Smooth muscle cell (in vitro differentiated cells): ENCODE results near the gene DNAL1. TPM values are rescaled to one million over a fixed set of nuclear protein-coding genes. Genes with fewer than 3 reads are reported as not detected.
A peak's percentile ranks its signal among the peaks of the same experiment; 100 is the strongest.

Experiments used
- DNase-seq: peaks from one replicate; lab custom pipeline; 2025; ENCODE audit not compliant: unreplicated experiment; lab: John Stamatoyannopoulos, UW
- H2AFZ ChIP-seq: fragments of 200-600 bp; sonication (generic); 2 replicates; pipeline ENCODE4 v1.6.0; 2016; ENCODE audit warnings: antibody characterized with exemption, low read depth, mild to moderate bottlenecking
- H3F3A ChIP-seq: fragments of 200-600 bp; sonication (generic); 2 replicates; pipeline ENCODE4 v1.6.0; 2017; ENCODE audit warnings: antibody characterized with exemption, low read depth
- H3K27ac ChIP-seq: fragments of 200-600 bp; sonication (generic); 2 replicates; pipeline ENCODE4 v1.5.1; 2016; ENCODE audit warnings: low read depth, mild to moderate bottlenecking
- H3K27me3 ChIP-seq: fragments of 200-600 bp; sonication (generic); 2 replicates; pipeline ENCODE4 v1.6.1; 2016; ENCODE audit warnings: low read depth, mild to moderate bottlenecking
- H3K36me3 ChIP-seq: fragments of 200-600 bp; sonication (generic); 2 replicates; pipeline ENCODE4 v1.5.1; 2016; ENCODE audit warnings: low read depth
- H3K4me1 ChIP-seq: fragments of 200-600 bp; sonication (generic); 2 replicates; pipeline ENCODE4 v1.5.1; 2016; ENCODE audit warnings: low read depth
- H3K4me2 ChIP-seq: fragments of 200-600 bp; sonication (generic); 2 replicates; pipeline ENCODE4 v1.6.0; 2016; ENCODE audit warnings: mild to moderate bottlenecking
- H3K4me3 ChIP-seq: fragments of 200-600 bp; sonication (generic); 2 replicates; pipeline ENCODE4 v1.5.1; 2016; ENCODE audit warnings: mild to moderate bottlenecking
- H3K79me2 ChIP-seq: fragments of 200-600 bp; sonication (generic); 2 replicates; pipeline ENCODE4 v1.6.0; 2016; ENCODE audit warnings: low read depth, mild to moderate bottlenecking
- H3K9ac ChIP-seq: fragments of 200-600 bp; sonication (generic); 2 replicates; pipeline ENCODE4 v1.6.0; 2016; ENCODE audit warnings: low read depth
- H3K9me3 ChIP-seq: fragments of 200-600 bp; sonication (generic); replicated peaks from 2 replicates; pipeline ENCODE4 v1.5.1; 2016; ENCODE audit warnings: low read depth
- H4K20me1 ChIP-seq: fragments of 200-600 bp; sonication (generic); 2 replicates; pipeline ENCODE4 v1.6.0; 2016; ENCODE audit warnings: low read depth
- CTCF ChIP-seq: fragments of 200-600 bp; sonication (generic); IDR thresholded peaks from 2 replicates; pipeline ENCODE4 v1.5.1; 2017; ENCODE audit warnings: borderline replicate concordance, mild to moderate bottlenecking, antibody characterized with exemption; ENCODE audit not compliant: insufficient read depth, poor library complexity, severe bottlenecking
- WGBS: methylation state at CpG from one replicate; pipeline ENCODE4 v1.1.7; 2016; ENCODE audit warnings: low lambda C conversion rate; 5-methylcytosine and 5-hydroxymethylcytosine counted together
- polyA plus RNA-seq: library from polyadenylated mRNA; unstranded; fragments of >200 nt; fragmentation: Nextera tagmentation; extraction: Ambion mirVana; gene quantifications from 2 replicates; pipeline ENCODE4 v1.2.1, GENCODE V29; 2016
- total RNA-seq: library from RNA; depleted of rRNA; stranded (reverse); fragments of >200 nt; gene quantifications from 2 replicates; pipeline ENCODE4 v1.2.3, GENCODE V29; 2014

DNAL1 gene
- total and polyA plus RNA-seq, 2 experiments from 2014 or later, result 10.4 to 12.2 TPM

- H2AFZ ChIP-seq, result no peak overlapping the region
- H3K27ac ChIP-seq, result no peak overlapping the region
- H3K4me3 ChIP-seq, result no peak overlapping the region
- H3K9me3 ChIP-seq, result no peaks in the 10 kb centered on the region
- no peaks in the 10 kb centered on the region for H3F3A ChIP-seq
- H3K9ac ChIP-seq, result no peak overlapping the region
- WGBS, result 95% methylated on average over 1 of the region's 1 CpG
- no peak for DNase-seq
- no peaks in the 10 kb centered on the region for H3K36me3 ChIP-seq
- no peak for TF ChIP-seq CTCF
- no peaks in the 10 kb centered on the region for H3K79me2 ChIP-seq
- H4K20me1 ChIP-seq, result no peaks in the 10 kb centered on the region
- no peaks in the 10 kb centered on the region for H3K27me3 ChIP-seq
- no peaks in the 10 kb centered on the region for H3K4me1 ChIP-seq
- H3K4me2 ChIP-seq, result no peak overlapping the region
Observed at GRCh38 chr14:73607241-73607640, 37.5 kb upstream of the DNAL1 start.

- no peak overlapping the region for H3K27ac ChIP-seq
- H3K36me3 ChIP-seq, result no peaks in the 10 kb centered on the region
- no peaks in the 10 kb centered on the region for H3K9me3 ChIP-seq
- H3K79me2 ChIP-seq, result no peaks in the 10 kb centered on the region
- DNase-seq, result no peak
- no peak overlapping the region for H3K9ac ChIP-seq
- no peaks in the 10 kb centered on the region for H3K4me1 ChIP-seq
- H3K4me3 ChIP-seq, result no peak overlapping the region
- WGBS, result 63% methylated on average over 2 of the region's 2 CpGs
- no peaks in the 10 kb centered on the region for H4K20me1 ChIP-seq
- TF ChIP-seq CTCF, result no peak
- no peaks in the 10 kb centered on the region for H3K27me3 ChIP-seq
- H3F3A ChIP-seq, result no peaks in the 10 kb centered on the region
- no peak overlapping the region for H2AFZ ChIP-seq
- H3K4me2 ChIP-seq, result no peak overlapping the region
Observed at GRCh38 chr14:73610687-73611086, 34.1 kb upstream of the DNAL1 start.

GRCh38 chr14:73612339-73613045 lies 32.3 kb upstream of the DNAL1 start, which contains the start of gene ACOT6:
TSS of gene ACOT6 (plus strand) at chr14:73612517. CDS start at chr14:73612572, 55 bp downstream.
- H3K79me2 ChIP-seq, result no peaks in the 10 kb centered on the region
- peak within 1 kb of the TSS; percentile 80 for H3K4me2 ChIP-seq
- no peaks in the 10 kb centered on the region for H4K20me1 ChIP-seq
- peak within 1 kb of the TSS; percentile 61 for H3K4me3 ChIP-seq
- no peaks in the 10 kb centered on the region for H3K27me3 ChIP-seq
- H3K9me3 ChIP-seq, result no peaks in the 10 kb centered on the region
- no peak for TF ChIP-seq CTCF
- H2AFZ ChIP-seq, result peak within 1 kb of the TSS; percentile 74
- no peaks in the 10 kb centered on the region for H3F3A ChIP-seq
- WGBS, result 1% methylated on average over 82 of the region's 84 CpGs
- H3K4me1 ChIP-seq, result no peaks in the 10 kb centered on the region
- H3K36me3 ChIP-seq, result no peaks in the 10 kb centered on the region
- H3K9ac ChIP-seq, result no peak within 1 kb of the TSS
- DNase-seq, result peak; percentile 59
- no peak within 1 kb of the TSS for H3K27ac ChIP-seq

- Histone ChIP-seq H3F3A (no peaks in the 10 kb centered on the region), H3K9me3 (no peaks in the 10 kb centered on the region), H3K36me3 (no peaks in the 10 kb centered on the region), H3K9ac (no peak overlapping the region), H3K4me1 (no peaks in the 10 kb centered on the region), H3K79me2 (no peaks in the 10 kb centered on the region), H3K4me2 (peak overlapping the region; percentile 80), H3K4me3 (peak overlapping the region; percentile 61), H4K20me1 (no peaks in the 10 kb centered on the region), H2AFZ (peak overlapping the region; percentile 74), H3K27ac (no peak overlapping the region), H3K27me3 (no peaks in the 10 kb centered on the region)
- no peak for DNase-seq
- 9% methylated on average over 13 of the region's 13 CpGs for WGBS
- TF ChIP-seq CTCF, result no peak
Observed at GRCh38 chr14:73613046-73613383, 31.8 kb upstream of the DNAL1 start.
